ENCODE results near the gene CARS1. TPM values are rescaled to one million over a fixed set of nuclear protein-coding genes. Genes with fewer than 3 reads are reported as not detected.

The CARS1 gene
- polyA plus RNA-seq, 3 donors, result 30.9 to 46.8 (median 35.7) TPM

DNA sequence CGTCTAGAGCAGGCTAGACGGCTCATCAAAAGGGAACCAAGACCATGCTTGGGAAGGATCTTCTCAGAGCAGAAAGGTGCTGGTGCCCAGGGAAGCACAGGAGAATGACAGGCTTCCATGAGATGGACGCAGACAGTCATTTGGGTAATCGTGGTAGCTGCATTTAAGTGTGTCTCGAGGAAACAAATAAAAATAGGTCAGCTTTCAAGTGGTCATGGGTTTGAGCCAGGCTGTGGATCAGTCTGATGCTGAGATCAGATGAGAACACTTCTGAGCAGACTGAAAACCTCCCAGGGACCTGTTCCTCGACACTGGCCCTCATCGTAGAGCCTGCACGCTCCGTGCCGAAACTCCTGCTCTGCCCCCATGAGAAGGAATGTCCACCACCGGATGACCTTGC lies 4.7 kb downstream of the CARS1 start:
- H3K9me3 Mint-ChIP-seq, result peaks cover 0 to 4% (median 0%) of the 10 kb centered on the region in 7 donors
- Histone ChIP-seq H4K20me1 (ENCODE audit: insufficient read depth, low read length) (peaks cover 83% of the 10 kb centered on the region), H3K27ac (ENCODE audit: low read depth in 1 of 2, low read length in 2 of 2) (no peak overlapping the region), H3K79me2 (ENCODE audit: insufficient read depth, low read length) (peaks cover 92% of the 10 kb centered on the region), H3K9ac (ENCODE audit: insufficient read depth, low read length, poor library complexity, severe bottlenecking) (no peak overlapping the region), H3K4me2 (replicated peaks; ENCODE audit: extremely low read depth, low read length, poor library complexity, severe bottlenecking) (no peak overlapping the region), H3K9me3 (replicated peaks in 1 of 2; ENCODE audit: control insufficient read depth in 1 of 2, insufficient read depth in 1 of 2, low read length in 2 of 2) (no peaks in the 10 kb centered on the region), H2AFZ (ENCODE audit: insufficient read depth, low read depth, low read length, poor library complexity, severe bottlenecking) (no peak overlapping the region), H3K4me1 (ENCODE audit: control insufficient read depth in 1 of 2, insufficient read depth in 2 of 2, low read length in 2 of 2) (peaks cover 36 to 50% of the 10 kb centered on the region in 2 donors), H3K4me3 (replicated peaks in 1 of 3; ENCODE audit: low read depth in 2 of 3, low read length in 3 of 3) (no peak overlapping the region), H3K36me3 (replicated peaks in 1 of 2; ENCODE audit: control insufficient read depth in 1 of 2, insufficient read depth in 2 of 2, low read length in 2 of 2) (peaks cover 9 to 28% of the 10 kb centered on the region in 2 donors), H3K27me3 (ENCODE audit: control insufficient read depth in 2 of 2, insufficient read depth in 2 of 2, low read length in 2 of 2) (no peaks in the 10 kb centered on the region)
- H3K4me3 Mint-ChIP-seq, result no peak overlapping the region
- peaks cover 30 to 42% of the 10 kb centered on the region in 2 donors for H3K36me3 Mint-ChIP-seq
- H3K4me1 Mint-ChIP-seq, result peaks cover 55% of the 10 kb centered on the region
- intact Hi-C loops (cut with micrococcal nuclease), result no loop called here
- TF ChIP-seq CTCF (IDR thresholded peaks at IDR 0.05), result no peak
- 82% methylated on average over 5 of the region's 11 CpGs for WGBS (ENCODE audit: insufficient coverage)
- no peak for DNase-seq
- peaks cover 0 to 1% (median 0%) of the 10 kb centered on the region in 3 donors for H3K27me3 Mint-ChIP-seq (ENCODE audit: low read depth in 3 of 3)
- peak overlapping the region in 4 of 7 donors; percentile 19 to 53 (median 30) for H3K27ac Mint-ChIP-seq

DNA sequence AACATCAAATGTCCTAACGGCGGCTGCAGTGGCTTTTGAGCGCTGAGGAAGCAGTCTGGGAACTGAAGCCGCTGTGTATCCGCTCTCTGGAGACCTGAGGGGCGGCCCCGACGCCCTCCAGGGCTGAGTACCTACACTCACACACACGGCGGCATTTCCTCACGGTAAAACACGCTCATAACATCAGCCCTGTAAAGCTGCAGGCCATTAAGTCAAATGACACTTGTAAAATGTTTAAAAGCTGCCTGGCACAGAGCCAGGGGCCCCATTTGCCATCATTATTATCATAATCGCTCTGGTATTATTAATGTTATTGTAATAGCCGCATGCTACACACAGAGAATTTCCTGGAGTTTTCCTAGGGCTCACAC lies 5.1 kb downstream of the CARS1 start:
- no peak overlapping the region for H3K4me3 Mint-ChIP-seq
- Histone ChIP-seq H3K4me3 (replicated peaks in 1 of 3; ENCODE audit: low read depth in 2 of 3, low read length in 3 of 3) (no peak overlapping the region), H3K4me1 (ENCODE audit: control insufficient read depth in 1 of 2, insufficient read depth in 2 of 2, low read length in 2 of 2) (peaks cover 33 to 47% of the 10 kb centered on the region in 2 donors), H3K9me3 (replicated peaks in 1 of 2; ENCODE audit: control insufficient read depth in 1 of 2, insufficient read depth in 1 of 2, low read length in 2 of 2) (no peaks in the 10 kb centered on the region), H3K27me3 (ENCODE audit: control insufficient read depth in 2 of 2, insufficient read depth in 2 of 2, low read length in 2 of 2) (no peaks in the 10 kb centered on the region), H2AFZ (ENCODE audit: insufficient read depth, low read depth, low read length, poor library complexity, severe bottlenecking) (no peak overlapping the region), H3K4me2 (replicated peaks; ENCODE audit: extremely low read depth, low read length, poor library complexity, severe bottlenecking) (no peak overlapping the region), H4K20me1 (ENCODE audit: insufficient read depth, low read length) (peaks cover 87% of the 10 kb centered on the region), H3K36me3 (replicated peaks in 1 of 2; ENCODE audit: control insufficient read depth in 1 of 2, insufficient read depth in 2 of 2, low read length in 2 of 2) (peaks cover 13 to 33% of the 10 kb centered on the region in 2 donors), H3K27ac (ENCODE audit: low read depth in 1 of 2, low read length in 2 of 2) (peak overlapping the region in 1 of 2 donors; percentile 34), H3K9ac (ENCODE audit: insufficient read depth, low read length, poor library complexity, severe bottlenecking) (no peak overlapping the region), H3K79me2 (ENCODE audit: insufficient read depth, low read length) (peaks cover 96% of the 10 kb centered on the region)
- H3K27ac Mint-ChIP-seq, result peak overlapping the region in 5 of 7 donors; percentile 3 to 63 (median 40)
- DNase-seq, result no peak
- H3K9me3 Mint-ChIP-seq, result peaks cover 0 to 4% (median 0%) of the 10 kb centered on the region in 7 donors
- H3K4me1 Mint-ChIP-seq, result peaks cover 53% of the 10 kb centered on the region
- no peak for TF ChIP-seq CTCF (IDR thresholded peaks at IDR 0.05)
- H3K27me3 Mint-ChIP-seq (ENCODE audit: low read depth in 3 of 3), result peaks cover 0 to 1% (median 0%) of the 10 kb centered on the region in 3 donors
- peaks cover 34 to 47% of the 10 kb centered on the region in 2 donors for H3K36me3 Mint-ChIP-seq
- WGBS (ENCODE audit: insufficient coverage), result 28% methylated on average over 7 of the region's 14 CpGs
- intact Hi-C loops (cut with micrococcal nuclease), result no loop called here

Data from CD14-positive monocyte (primary cell).